K562 (cell line): ENCODE data around the gene MCM7. TPM values are rescaled to one million over a fixed set of nuclear protein-coding genes. Genes with fewer than 3 reads are reported as not detected.
A peak's percentile ranks its signal among the peaks of the same experiment; 100 is the strongest.

ENCODE experiments used
- CBX1 ChIP-seq: sonication (generic); IDR thresholded peaks from 2 replicates; pipeline ENCODE4 v1.6.1; 2016; ENCODE audit warnings: antibody characterized with exemption, low read depth, mild to moderate bottlenecking
- KLF10 ChIP-seq: fragments of 250-450 bp; sonication (Bioruptor Pico); IDR thresholded peaks from 2 replicates; pipeline ENCODE4 v1.6.1; 2021; ENCODE audit warnings: matching md5 sums
- NCOR1 ChIP-seq: fragments of 450-650 bp; IDR thresholded peaks from 2 replicates; pipeline ENCODE4 v1.6.1; 2016; ENCODE audit warnings: mild to moderate bottlenecking, moderate library complexity
- SMAD4 ChIP-seq: fragments of 250-450 bp; sonication (Bioruptor Pico); conservative IDR thresholded peaks from 2 replicates; pipeline ENCODE4 v1.8.0; 2021; ENCODE audit warnings: inconsistent platforms, mild to moderate bottlenecking, moderate library complexity
- SOX6 ChIP-seq: fragments of 450-650 bp; IDR thresholded peaks from 2 replicates; pipeline ENCODE4 v1.6.1; 2014; ENCODE audit warnings: mild to moderate bottlenecking
- ZNF165 ChIP-seq: fragments of 250-450 bp; sonication (Bioruptor Pico); IDR thresholded peaks from 2 replicates; pipeline ENCODE4 v1.4.0; 2020; ENCODE audit warnings: borderline replicate concordance
- ZNF586 ChIP-seq: fragments of 450-650 bp; formaldehyde crosslinking; conservative IDR thresholded peaks from 2 replicates; pipeline ENCODE4 v1.4.0; 2020; ENCODE audit warnings: mild to moderate bottlenecking, moderate library complexity
- polyA plus RNA-seq, 8 experiments: library from polyadenylated mRNA; depleted of rRNA in 4 of 8; stranded (reverse) in 5 of 8; unstranded in 3 of 8; fragments of >200 nt; fragmentation: Nextera tagmentation in 2 of 8; fragmentation: Illumina TruSeq in 1 of 8; extraction: Ambion mirVana in 2 of 8; extraction: Trizol in 1 of 8; gene quantifications; 2 replicates each; pipeline versions ENCODE4 v1.2.1 to v1.2.3, GENCODE V29; 2011 to 2014; ENCODE audit warnings: inconsistent platforms in 1 of 8, missing spikeins in 1 of 8
- total RNA-seq, 7 experiments: library from RNA; depleted of rRNA in 6 of 7; stranded (reverse); fragments of >200 nt in 6 of 7; fragmentation: Illumina TruSeq in 2 of 7; extraction: Trizol in 2 of 7; gene quantifications; 2 replicates each; pipeline versions ENCODE4 v1.2.1 to v1.2.3, GENCODE V29; 2011 to 2021; ENCODE audit warnings: low replicate concordance in 1 of 7
- TF ChIP-seq, protein P1 (sequence below): fragments of 450-650 bp; IDR thresholded peaks from 2 replicates; pipeline ENCODE4 v1.6.1; 2014; ENCODE audit warnings: low read depth, mild to moderate bottlenecking, moderate library complexity, borderline replicate concordance
- TF ChIP-seq, protein P2 (sequence below): sonication (generic); formaldehyde crosslinking; IDR thresholded peaks from 2 replicates; pipeline ENCODE4 v1.8.0; 2022; ENCODE audit warnings: mild to moderate bottlenecking, missing genetic modification reagents
- TF ChIP-seq, protein P3 (sequence below): fragments of 450-650 bp; IDR thresholded peaks from 2 replicates; pipeline ENCODE4 v1.6.1; 2016; ENCODE audit warnings: mild to moderate bottlenecking, moderate library complexity
- TF ChIP-seq, protein P4 (sequence below): sonication (generic); formaldehyde crosslinking; IDR thresholded peaks from 2 replicates; pipeline ENCODE4 v1.8.1; 2023; ENCODE audit warnings: mild to moderate bottlenecking, missing genetic modification reagents

MCM7 gene
- total and polyA plus RNA-seq, 9 of the 15 experiments (the other 6 are each of a cell fraction or from before 2014, with no cell fraction given), result 329 to 856 (median 437) TPM

DNA sequence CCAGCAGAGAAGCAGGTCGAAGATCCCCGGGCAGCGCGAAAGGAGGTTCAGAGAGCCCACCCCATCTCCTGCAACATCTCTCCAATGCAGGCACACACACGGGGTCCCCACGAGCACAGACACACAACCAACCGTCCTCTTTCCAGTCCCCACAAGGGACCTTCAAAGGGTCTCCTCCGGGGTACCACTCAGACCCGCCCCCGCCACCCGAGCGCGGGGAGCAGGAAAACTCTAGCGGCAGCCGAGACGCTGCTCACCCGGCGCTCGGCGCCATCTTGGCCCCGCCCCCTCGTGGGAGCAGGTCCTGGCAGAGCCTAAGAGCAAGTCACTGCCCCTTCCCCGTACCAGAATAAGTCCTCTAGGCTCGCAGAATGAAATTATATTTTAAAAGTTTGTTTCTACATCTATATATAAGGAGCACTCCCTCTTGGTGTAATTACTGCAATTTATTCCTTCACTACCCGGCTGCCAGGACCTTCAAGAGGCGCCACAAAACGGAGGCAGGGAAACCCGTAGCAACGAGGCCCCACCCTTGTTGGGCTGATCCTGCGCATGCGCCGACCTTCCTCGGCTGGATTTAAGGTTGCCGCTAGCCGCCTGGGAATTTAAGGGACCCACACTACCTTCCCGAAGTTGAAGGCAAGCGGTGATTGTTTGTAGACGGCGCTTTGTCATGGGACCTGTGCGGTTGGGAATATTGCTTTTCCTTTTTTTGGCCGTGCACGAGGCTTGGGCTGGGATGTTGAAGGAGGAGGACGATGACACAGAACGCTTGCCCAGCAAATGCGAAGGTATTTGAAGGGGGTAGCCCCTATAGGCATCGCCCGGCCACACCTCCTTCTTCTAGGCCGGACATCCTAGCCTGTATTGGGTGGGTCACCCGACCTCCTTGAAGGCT is 18.1 kb upstream of the MCM7 start, which contains the start of the genes CNPY4 and TAF6 (continued):
- TF ChIP-seq, protein P1, sequence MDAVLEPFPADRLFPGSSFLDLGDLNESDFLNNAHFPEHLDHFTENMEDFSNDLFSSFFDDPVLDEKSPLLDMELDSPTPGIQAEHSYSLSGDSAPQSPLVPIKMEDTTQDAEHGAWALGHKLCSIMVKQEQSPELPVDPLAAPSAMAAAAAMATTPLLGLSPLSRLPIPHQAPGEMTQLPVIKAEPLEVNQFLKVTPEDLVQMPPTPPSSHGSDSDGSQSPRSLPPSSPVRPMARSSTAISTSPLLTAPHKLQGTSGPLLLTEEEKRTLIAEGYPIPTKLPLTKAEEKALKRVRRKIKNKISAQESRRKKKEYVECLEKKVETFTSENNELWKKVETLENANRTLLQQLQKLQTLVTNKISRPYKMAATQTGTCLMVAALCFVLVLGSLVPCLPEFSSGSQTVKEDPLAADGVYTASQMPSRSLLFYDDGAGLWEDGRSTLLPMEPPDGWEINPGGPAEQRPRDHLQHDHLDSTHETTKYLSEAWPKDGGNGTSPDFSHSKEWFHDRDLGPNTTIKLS, result peak; percentile 59
- TF ChIP-seq, protein P2, sequence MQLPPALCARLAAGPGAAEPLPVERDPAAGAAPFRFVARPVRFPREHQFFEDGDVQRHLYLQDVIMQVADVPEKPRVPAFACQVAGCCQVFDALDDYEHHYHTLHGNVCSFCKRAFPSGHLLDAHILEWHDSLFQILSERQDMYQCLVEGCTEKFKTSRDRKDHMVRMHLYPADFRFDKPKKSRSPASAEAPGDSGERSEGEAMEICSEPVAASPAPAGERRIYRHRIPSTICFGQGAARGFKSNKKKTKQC (CRISPR knock-in tag), result peak; percentile 77
- peak; percentile 75; the same call in 1 of the 2 replicates for TF ChIP-seq ZNF165 (CRISPR knock-in tag)
- peak; percentile 76; the same call in 1 of the 2 replicates for TF ChIP-seq CBX1
- TF ChIP-seq ZNF586 (CRISPR knock-in tag), result 0 out of 2 replicates have a peak, but pooled peaks have one; percentile 46
- TF ChIP-seq, protein P3, sequence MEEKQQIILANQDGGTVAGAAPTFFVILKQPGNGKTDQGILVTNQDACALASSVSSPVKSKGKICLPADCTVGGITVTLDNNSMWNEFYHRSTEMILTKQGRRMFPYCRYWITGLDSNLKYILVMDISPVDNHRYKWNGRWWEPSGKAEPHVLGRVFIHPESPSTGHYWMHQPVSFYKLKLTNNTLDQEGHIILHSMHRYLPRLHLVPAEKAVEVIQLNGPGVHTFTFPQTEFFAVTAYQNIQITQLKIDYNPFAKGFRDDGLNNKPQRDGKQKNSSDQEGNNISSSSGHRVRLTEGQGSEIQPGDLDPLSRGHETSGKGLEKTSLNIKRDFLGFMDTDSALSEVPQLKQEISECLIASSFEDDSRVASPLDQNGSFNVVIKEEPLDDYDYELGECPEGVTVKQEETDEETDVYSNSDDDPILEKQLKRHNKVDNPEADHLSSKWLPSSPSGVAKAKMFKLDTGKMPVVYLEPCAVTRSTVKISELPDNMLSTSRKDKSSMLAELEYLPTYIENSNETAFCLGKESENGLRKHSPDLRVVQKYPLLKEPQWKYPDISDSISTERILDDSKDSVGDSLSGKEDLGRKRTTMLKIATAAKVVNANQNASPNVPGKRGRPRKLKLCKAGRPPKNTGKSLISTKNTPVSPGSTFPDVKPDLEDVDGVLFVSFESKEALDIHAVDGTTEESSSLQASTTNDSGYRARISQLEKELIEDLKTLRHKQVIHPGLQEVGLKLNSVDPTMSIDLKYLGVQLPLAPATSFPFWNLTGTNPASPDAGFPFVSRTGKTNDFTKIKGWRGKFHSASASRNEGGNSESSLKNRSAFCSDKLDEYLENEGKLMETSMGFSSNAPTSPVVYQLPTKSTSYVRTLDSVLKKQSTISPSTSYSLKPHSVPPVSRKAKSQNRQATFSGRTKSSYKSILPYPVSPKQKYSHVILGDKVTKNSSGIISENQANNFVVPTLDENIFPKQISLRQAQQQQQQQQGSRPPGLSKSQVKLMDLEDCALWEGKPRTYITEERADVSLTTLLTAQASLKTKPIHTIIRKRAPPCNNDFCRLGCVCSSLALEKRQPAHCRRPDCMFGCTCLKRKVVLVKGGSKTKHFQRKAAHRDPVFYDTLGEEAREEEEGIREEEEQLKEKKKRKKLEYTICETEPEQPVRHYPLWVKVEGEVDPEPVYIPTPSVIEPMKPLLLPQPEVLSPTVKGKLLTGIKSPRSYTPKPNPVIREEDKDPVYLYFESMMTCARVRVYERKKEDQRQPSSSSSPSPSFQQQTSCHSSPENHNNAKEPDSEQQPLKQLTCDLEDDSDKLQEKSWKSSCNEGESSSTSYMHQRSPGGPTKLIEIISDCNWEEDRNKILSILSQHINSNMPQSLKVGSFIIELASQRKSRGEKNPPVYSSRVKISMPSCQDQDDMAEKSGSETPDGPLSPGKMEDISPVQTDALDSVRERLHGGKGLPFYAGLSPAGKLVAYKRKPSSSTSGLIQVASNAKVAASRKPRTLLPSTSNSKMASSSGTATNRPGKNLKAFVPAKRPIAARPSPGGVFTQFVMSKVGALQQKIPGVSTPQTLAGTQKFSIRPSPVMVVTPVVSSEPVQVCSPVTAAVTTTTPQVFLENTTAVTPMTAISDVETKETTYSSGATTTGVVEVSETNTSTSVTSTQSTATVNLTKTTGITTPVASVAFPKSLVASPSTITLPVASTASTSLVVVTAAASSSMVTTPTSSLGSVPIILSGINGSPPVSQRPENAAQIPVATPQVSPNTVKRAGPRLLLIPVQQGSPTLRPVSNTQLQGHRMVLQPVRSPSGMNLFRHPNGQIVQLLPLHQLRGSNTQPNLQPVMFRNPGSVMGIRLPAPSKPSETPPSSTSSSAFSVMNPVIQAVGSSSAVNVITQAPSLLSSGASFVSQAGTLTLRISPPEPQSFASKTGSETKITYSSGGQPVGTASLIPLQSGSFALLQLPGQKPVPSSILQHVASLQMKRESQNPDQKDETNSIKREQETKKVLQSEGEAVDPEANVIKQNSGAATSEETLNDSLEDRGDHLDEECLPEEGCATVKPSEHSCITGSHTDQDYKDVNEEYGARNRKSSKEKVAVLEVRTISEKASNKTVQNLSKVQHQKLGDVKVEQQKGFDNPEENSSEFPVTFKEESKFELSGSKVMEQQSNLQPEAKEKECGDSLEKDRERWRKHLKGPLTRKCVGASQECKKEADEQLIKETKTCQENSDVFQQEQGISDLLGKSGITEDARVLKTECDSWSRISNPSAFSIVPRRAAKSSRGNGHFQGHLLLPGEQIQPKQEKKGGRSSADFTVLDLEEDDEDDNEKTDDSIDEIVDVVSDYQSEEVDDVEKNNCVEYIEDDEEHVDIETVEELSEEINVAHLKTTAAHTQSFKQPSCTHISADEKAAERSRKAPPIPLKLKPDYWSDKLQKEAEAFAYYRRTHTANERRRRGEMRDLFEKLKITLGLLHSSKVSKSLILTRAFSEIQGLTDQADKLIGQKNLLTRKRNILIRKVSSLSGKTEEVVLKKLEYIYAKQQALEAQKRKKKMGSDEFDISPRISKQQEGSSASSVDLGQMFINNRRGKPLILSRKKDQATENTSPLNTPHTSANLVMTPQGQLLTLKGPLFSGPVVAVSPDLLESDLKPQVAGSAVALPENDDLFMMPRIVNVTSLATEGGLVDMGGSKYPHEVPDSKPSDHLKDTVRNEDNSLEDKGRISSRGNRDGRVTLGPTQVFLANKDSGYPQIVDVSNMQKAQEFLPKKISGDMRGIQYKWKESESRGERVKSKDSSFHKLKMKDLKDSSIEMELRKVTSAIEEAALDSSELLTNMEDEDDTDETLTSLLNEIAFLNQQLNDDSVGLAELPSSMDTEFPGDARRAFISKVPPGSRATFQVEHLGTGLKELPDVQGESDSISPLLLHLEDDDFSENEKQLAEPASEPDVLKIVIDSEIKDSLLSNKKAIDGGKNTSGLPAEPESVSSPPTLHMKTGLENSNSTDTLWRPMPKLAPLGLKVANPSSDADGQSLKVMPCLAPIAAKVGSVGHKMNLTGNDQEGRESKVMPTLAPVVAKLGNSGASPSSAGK, result peak; percentile 46; the same call in 1 of the 2 replicates
- no peak for TF ChIP-seq SOX6
- TF ChIP-seq KLF10, result no peak
- TF ChIP-seq SMAD4, result peak; percentile 75; the same call in 1 of the 2 replicates
- TF ChIP-seq, protein P4, sequence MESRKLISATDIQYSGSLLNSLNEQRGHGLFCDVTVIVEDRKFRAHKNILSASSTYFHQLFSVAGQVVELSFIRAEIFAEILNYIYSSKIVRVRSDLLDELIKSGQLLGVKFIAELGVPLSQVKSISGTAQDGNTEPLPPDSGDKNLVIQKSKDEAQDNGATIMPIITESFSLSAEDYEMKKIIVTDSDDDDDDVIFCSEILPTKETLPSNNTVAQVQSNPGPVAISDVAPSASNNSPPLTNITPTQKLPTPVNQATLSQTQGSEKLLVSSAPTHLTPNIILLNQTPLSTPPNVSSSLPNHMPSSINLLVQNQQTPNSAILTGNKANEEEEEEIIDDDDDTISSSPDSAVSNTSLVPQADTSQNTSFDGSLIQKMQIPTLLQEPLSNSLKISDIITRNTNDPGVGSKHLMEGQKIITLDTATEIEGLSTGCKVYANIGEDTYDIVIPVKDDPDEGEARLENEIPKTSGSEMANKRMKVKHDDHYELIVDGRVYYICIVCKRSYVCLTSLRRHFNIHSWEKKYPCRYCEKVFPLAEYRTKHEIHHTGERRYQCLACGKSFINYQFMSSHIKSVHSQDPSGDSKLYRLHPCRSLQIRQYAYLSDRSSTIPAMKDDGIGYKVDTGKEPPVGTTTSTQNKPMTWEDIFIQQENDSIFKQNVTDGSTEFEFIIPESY (CRISPR knock-in tag), result peak; percentile 52; the same call in 1 of the 2 replicates
- TF ChIP-seq NCOR1, result peak; percentile 34
